Activated CD4-positive, alpha-beta T cell treated with anti-CD3 and anti-CD28 coated beads for 1 hour (primary cell): Measurements from ENCODE around the gene TOMM70.
A peak's percentile ranks its signal among the peaks of the same experiment; 100 is the strongest.
"Not testable (repeated sequence)": the region's sequence is repeated elsewhere in the genome, so short reads cannot be mapped to it uniquely, and the experiment has no call there.

Experiments used
- DNase-seq: peaks from one replicate; pipeline ENCODE4 v3.0.0-alpha.2; 2020

Gene TOMM70

DNA sequence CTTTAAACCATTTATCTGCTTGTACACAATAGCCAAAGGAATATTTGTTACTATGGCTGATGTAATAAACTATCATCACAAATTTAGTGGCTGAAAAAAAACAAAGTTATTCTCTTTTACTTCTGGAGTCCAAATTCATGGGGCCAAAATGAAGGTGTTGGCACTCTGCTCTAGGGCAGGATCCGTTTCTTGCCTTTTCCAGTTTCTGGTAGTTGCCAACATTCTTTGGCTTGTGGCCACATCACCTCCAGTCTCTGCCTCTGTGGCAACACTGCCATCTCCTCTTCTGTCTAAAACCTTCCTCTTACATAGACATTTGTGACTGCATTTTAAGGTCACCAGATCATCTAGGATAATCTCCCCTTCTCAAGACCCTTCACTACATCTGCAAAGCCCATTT is 39.0 kb downstream of the TOMM70 start:
- DNase-seq = no peak

DNA sequence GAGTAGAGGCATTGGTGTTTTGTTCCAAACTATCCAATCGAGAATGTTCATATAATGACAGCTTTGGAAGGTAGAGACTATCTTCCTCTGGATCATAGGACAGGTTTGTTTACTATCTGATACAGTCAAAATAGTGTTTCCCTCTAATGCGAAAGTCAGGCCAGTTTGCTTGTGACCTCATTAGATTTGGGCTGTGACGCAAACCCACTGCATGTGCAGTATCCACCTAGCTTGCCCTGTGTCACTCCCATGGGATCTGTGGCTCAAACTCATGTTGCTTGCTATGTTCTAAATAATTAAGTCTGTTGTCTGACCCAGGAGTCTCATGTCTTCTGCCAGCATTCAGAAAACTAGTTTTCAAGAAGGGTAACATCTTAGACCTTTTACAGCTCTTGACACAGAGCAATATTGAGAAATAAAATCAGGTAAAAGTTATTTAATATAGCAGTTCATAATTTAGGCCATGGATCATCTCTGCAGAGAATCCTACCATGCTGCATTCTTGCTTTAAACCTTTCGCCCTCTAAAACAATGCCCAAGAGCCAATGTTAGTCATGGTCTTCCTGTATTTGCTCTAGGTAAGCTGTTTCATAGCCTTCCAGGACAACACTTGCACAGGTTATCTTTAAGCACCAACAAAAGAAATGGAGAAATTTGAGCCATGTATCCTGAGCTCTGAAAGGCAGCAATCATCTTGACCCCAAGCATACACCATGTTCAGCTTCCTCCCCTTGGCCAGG is 40.0 kb downstream of the TOMM70 start:
- DNase-seq = no peak

DNA sequence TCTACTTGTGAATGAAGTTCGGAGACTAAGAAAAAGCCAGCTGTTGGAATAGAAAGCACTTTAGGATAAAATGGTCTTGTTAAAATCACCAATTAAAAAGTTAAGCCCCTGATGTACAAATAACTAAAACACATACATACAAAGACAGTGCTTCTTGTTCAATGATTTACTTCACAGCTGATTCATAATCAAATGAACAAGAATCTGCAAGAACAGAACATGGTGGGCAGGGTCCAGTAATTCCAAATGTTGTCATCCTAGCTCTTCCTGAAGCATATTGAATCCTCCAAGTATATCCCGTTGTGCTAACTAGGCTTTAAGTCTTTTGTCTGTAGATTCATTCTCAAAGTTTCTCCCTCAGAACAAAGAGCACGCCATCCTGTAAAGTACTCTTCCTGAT is 41.9 kb downstream of the TOMM70 start:
- DNase-seq = no peak

DNA sequence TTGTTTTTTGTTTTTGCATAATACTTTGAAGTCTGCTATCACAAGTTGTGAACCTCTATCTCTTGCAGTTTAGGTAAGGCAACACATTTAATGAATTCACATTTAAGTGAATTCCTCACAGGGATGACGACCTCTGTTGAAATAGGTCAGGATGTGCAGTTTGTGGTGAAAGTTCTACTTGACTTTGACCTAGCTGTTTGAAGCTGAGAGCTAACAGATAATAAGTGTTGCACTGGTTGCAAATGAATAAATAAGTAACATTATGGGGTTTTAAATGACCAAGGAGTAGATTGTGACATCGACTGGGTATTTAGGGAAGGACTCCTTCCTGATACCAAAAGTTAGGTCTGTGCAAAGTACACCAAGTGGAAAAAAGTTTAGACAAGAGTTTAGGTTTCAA is 42.5 kb downstream of the TOMM70 start:
- DNase-seq = no peak

DNA sequence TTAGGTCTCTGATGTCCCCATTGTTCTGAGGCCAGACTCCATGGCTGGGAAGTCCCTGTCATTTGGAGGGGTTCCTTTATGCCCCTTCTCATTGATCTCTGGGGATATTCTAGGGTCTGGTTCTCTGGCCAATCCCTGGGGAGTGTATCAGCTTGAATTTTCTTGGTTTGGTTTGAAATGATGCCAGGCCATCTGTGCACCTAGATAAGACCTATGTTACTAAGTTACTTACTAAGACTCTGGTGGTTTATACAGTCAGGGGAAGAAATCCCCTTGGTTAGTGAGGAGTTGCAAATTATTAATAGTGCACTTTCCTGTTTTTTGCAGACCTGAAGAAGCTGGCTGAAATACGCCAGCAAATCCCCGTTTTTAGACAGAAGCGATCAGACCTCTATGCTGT is 46.0 kb downstream of the TOMM70 start:
- DNase-seq = no peak

DNA sequence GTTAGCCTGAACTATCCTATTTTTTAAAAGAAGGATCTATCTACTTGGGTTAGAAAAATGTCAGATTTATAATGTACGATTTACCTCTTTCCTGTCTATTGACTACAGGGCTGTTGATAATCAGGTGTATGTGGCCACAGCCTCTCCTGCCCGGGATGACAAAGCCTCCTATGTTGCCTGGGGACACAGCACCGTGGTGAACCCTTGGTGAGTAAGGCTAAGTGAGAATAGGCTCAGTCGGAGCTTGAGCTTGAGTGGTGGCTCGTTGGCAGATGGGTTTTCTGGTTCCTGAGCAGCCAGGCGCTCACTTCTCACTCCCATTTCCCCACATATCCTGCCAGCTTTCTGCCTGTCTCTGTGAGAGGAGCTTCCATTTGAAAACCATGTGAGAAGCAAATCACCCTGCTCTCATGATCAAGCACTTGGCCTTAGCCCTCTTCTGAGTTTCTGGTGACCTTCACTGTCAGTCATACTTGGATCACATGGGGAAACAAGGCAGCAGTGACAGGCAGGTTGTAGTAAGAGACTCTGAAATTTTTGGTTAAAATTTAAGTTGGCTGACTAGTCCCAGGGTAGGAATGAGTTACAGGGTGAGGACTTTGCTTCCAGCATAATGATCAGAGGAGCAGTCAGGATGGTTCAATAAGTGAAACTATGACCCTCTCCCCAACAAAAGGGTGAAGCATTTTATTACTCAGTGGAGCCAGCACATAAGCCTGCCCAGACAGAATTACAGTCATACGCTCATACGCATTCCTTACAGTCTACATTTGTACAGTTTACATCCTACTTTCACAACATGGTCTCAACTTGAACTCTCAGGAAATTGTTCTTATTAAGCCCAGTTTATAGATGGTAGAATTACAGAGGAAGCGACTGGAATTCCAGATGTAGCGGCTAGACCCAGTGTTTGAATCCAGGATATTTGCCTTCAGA is 48.3 kb downstream of the TOMM70 start:
- DNase-seq = no peak

DNA sequence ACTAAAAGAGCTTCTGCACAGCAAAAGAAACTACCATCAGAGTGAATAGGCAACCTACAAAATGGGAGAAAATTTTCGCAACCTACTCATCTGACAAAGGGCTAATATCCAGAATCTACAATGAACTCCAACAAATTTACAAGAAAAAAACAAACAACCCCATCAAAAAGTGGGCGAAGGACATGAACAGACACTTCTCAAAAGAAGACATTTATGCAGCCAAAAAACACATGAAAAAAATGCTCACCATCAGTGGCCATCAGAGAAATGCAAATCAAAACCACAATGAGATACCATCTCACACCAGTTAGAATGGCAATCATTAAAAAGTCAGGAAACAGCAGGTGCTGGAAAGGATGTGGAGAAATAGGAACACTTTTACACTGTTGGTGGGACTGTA is 49.1 kb downstream of the TOMM70 start:
- not testable (repeated sequence) for DNase-seq

DNA sequence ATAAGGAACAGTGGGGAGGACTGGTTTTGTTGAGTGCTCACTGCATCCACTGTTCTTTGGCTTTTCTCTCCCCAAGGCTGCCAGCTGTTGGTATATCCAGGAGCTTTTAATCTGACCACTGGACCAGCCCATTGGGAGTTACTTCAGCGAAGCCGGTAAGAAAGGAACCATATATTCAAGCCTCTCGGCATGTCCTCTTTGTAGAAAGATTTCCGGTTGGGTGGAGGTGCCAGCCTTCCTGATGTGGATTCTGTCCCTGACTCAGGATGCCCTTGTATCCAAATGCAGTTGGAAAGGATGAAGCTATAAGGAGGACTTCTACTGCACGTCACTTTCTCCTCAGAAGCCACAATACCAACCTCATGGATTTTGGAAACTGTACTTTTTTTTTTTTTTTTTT is 52.2 kb downstream of the TOMM70 start:
- DNase-seq = no peak

DNA sequence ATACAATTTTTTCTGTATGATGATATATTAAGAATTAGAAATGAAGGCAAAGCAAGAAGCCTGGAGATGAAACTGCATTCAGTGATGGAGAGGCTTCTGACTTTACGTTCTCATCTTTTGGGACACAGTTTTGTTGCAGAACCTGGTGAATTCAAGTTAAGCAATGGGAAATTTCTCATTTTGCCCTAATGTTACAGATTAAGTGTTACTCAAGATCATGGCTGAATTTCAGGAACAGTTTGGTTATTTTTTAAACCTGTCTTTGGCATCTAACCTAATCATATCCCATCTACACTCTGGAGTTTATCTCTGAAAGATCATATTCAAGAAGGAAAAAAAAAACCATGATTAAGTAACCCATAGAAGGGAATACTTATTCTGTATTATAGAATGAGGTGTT is 60.4 kb downstream of the TOMM70 start:
- DNase-seq = no peak

DNA sequence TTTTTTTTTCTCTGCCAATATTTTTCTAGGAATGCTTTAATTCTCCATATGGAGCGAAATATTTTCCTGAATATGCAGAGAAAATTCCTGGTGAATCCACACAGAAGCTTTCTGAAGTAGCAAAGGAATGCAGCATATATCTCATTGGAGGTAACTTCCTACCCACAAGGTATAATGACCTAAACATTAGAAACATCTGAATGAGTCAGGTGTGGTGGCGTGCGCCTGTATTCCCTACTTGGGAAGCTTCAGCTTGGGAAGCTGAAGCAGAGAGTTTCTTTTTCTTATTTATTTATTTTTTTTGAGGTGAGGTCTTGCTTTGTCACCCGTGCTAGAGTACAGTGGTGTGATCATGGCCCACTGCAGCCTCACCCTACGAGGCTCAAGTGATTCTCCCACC is 61.1 kb downstream of the TOMM70 start:
- DNase-seq = no peak

DNA sequence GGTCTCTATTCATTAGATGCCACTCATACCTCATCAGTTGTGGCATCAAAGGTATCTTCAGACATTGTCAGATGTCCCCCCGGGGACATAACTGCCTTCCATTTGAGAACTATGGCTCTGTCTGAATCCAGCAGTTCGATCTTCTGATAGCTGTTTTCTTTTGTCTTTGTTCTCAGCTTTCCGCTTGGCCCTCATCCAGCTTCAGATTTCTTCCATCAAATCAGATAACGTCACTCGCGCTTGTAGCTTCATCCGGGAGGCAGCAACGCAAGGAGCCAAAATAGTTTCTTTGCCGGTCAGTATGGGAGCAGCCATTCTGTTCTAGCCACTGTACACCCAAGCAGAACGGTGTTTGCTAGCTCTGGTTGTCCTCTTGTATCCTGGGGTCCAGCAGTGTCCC is 62.0 kb downstream of the TOMM70 start:
- no peak for DNase-seq

DNA sequence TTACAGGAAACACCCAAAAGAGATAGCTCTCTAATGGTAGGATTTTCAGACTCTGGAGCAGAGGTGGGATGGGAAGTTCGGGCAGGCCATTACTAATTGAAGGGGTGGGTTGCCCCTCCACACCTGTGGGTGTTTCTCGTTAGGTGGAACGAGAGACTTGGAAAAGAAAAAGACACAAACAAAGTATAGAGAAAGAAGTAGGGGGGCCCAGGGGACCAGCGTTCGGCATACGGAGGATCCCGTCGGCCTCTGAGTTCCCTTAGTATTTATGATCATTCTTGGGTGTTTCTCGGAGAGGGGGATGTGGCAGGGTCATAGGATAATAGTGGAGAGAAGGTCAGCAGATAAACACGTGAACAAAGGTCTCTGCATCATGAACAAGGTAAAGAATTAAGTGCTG is 64.7 kb downstream of the TOMM70 start:
- DNase-seq = not testable (repeated sequence)

DNA sequence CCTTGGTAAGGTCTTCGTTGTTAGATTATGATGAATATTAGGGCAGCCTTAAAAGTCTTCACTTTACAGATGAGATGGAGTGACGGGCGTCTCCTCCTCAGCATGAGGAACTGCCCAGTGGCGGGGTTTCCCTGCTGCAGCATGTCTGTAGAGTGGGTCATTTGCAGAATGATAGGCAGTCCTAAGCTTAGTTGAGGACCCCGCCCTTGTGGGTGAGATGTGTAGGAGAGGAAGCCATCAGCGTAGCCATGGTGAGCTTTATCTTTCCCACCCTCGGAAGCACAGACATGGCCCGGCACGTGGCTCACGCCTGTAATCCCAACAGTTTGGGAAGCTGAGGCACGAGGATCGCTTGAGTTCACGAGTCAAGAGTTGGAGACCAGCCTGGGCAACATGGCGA is 65.5 kb downstream of the TOMM70 start:
- no peak for DNase-seq

DNA sequence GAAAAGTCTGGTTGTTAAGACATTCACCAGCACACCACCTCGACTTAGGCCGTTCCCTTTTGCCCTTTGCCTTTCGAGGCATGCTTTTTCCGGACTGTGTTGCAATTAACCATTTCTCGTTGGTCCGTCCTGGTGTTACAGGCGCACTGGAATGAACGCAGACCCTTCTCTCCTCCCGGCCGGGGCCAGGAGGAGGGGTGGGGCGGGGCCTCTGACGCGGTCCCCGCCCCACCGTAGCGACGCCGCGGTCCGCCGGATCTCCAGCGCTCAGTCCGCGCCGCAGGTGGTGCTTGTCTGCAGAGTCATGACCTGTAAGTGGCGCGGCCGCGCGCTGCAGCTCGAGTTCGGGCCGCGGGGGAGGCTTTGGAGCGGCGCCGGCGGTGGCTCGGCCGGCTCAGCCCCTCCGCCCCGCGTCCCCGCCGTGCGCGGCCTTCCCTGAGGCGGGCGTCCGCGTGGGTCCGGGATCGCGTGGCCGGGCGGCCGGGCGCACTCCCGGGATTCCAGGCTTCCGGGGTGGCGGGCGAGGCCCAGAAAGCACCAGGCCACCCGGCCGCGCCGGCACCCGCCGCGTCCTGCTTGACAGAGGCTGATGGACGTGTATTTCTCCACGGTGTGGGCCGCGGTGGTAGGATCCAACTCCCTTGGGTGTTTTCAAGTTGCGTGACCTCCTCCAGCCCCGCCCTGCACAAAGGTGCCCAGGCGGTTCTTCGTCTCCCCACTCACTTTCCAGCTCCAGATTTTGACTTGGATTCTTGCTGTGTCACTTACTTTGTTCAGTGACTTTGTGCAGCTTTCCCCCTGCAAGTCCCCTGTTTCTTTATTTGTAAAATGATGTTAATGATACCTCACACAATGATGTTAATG is 66.2 kb downstream of the TOMM70 start, which contains the start of gene NIT2:
Gene NIT2, plus strand, starts transcription at position 270 of the 864 bp plus-strand sequence. Its CDS starts 35 bp downstream, at position 305.
- DNase-seq = peak; percentile 66

DNA sequence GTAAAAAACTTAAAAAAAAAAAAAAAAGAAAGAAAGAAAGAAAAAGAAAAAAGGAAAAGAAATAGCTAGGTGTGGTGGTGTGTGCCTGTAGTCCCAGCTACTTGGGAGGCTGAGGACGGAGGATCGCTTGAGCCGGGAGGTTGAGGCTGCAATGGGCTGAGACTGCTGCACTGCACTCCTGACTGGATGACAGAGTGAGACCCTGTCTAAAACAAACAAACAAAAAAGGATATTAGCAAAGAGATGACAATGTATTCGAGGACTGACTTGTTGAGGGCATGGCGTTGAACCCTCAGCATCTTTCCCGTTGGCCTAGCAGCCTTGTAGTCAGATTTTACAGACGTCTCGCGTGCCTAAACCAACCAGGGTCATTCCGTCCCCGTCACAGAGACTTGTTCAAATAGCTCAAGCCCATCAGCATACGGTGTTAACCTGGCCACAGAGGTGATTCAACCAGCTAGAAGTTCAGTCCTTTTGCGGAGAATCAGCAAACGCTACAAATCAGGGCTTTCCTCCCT is 66.9 kb downstream of the TOMM70 start:
- no peak for DNase-seq

DNA sequence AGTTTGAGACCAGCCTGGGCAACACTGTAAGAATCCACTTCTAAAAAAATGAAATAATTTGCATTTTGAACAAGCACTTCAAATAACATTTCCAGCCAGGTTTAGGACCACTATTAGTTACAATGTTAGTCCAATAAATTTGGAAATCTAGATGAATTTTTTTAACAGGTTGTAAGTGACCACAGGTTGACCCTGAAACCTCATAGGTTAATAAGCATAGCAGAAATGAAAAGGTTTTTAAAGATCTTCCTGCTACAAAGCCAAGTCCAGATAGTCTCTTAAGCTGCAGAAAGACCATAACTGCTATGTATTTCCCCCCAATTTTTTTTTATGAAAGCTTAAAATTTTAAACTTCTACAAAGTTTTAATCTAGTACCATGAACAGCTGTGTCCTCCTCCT is 67.8 kb downstream of the TOMM70 start:
- no peak for DNase-seq

DNA sequence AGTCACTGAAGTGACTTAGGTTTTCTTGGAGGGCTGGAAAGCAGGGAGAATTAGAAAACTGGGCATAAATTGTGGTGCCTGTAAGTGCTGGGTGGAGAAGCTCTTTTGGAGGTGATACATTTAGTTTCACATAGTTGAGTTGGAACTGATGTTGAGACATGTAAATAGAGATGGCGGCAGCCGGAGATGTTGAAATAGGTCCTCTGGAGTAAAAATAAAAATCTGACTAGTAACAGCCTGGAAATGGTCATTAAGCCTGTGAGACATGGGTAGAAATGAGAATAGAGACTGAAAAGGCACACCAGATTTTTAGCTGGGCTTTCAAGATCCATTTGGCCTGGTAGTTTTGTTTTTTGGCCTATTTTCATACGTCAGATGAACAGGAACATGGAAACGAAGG is 69.2 kb downstream of the TOMM70 start:
- DNase-seq = no peak

DNA sequence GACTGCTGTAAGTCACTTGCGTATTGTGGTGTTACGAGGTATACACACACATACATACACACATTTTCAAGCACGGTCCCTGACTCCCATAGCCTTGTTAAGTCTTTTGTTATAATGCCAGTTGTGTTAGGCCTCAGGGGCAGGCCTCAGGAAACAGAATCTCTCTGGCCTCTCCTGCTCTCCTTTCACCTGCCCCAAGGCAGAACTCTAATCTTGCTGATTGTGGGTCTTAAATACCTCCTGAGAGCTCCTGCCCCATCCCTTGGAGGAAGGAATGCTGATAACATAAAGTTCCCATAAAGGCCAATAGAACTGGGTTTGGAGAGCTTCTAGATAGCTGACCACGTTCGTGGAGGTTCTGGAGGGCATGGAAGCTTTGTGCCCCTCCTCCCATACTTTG is 70.2 kb downstream of the TOMM70 start:
- DNase-seq = no peak

DNA sequence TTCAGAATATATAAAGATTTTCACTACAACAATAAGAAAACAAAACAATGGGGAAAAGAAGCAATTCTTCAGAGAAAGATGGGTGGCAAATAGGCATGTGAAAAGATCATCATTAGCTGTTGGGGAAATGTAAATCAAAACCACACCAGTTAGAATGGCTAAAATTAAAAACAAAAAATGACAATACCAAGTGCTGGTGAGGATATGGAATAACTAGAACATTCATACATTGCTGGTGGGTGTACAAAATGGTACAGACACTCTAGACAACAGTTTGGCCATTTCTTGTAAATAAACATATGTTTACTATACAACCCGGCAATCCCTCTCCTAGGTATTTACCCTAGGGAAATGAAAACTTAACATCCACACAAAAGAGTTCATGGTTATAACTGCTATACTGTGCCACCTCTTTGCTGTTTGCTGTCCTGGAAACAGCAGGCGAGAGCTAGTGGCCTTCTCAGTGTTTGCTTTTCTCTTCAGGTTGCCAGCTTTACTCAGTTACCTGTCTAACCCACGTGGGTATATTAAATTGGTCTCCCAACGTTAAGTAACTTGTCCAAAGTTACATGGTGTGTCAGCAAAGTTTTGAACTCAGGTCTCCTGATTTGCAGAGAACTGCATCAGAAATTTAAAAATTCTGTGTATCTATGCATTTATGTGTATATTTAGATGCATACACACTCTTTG is 70.9 kb downstream of the TOMM70 start:
- DNase-seq = no peak

DNA sequence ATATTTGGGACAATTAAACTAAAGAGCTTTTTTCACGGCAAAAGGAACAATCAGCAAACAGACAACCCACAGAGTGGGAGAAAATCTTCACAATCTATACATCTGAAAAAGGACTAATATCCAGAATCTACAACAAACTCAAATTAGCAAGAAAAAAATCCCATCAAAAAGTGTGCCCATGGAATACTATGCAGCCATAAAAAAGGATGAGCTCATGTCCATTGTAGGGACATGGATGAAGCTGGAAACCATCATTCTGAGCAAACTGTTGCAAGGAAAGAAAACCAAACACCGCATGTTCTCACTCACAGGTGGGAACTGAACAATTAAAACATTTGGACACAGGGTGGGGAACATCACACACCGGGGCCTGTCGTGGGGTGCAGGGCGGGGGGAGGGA is 73.5 kb downstream of the TOMM70 start:
- DNase-seq = not testable (repeated sequence)

DNA sequence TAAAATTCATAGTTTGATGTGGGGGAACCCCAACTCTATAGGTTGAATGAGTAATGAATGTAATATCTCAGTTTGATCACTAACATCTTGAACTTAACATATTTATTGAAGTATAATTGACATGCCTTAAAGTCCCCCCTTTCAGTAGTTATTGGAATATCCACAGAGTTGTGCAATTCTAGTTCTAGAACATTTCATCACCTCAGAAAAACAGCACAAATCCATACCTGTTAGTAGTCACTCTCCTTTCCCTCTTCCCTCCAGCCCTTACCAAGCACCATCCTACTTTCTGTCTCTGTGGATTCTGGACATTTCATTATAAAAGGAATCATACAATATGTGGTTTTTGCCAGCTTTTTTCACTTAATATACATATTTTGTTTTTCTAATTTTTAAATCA is 75.1 kb downstream of the TOMM70 start:
- DNase-seq = no peak

DNA sequence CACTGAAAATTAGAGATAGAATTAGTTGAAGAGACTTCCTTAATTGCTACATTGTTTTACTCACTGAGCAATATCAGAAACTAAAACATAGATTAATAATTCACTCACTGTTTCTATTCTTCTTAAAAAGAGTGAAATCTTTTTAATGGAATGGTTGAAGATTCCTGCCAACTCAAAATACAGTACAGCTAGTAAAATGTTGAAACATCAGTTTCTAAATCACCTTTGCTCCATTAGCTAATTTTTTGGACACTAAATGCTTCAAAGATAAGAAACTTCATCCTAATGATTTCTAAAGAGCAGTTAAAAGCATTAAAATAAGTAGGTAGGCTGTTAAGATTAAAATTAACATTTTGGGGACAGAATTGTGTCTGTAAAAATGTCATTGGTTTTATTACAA is 76.8 kb downstream of the TOMM70 start:
- DNase-seq = no peak
